ENCODE results near the gene DUS1L.
"Not testable (repeated sequence)": the region's sequence is repeated elsewhere in the genome, so short reads cannot be mapped to it uniquely, and the experiment has no call there.

Gene DUS1L

GRCh38 chr17:82039695-82040299, 25.8 kb downstream of the DUS1L start:
- no peak overlapping the region for H3K4me3 Mint-ChIP-seq
- peaks cover 9% of the 10 kb centered on the region for H3K4me1 Mint-ChIP-seq
- H3K36me3 Mint-ChIP-seq (ENCODE audit: insufficient read depth): peaks cover 2% of the 10 kb centered on the region
- no peaks in the 10 kb centered on the region for H3K9me3 Mint-ChIP-seq
- no peak overlapping the region for H3K27ac Mint-ChIP-seq (ENCODE audit: low read depth)
- H3K27me3 Mint-ChIP-seq: no peaks in the 10 kb centered on the region
- ATAC-seq (replicated peaks; ENCODE audit: extremely low read depth, poor library complexity, severe bottlenecking) (no peak), DNase-seq (ENCODE audit: low spot score in 2 of 2) (no peak)

- not testable (repeated sequence) for H3K27me3 Mint-ChIP-seq; H3K4me3 Mint-ChIP-seq; H3K36me3 Mint-ChIP-seq (ENCODE audit: insufficient read depth); H3K27ac Mint-ChIP-seq (ENCODE audit: low read depth); ATAC-seq (replicated peaks; ENCODE audit: extremely low read depth, poor library complexity, severe bottlenecking); DNase-seq (ENCODE audit: low spot score in 2 of 2); H3K4me1 Mint-ChIP-seq; H3K9me3 Mint-ChIP-seq
Measured at GRCh38 chr17:82038796-82039409, 26.7 kb downstream of the DUS1L start.

- no peak for ATAC-seq (replicated peaks; ENCODE audit: extremely low read depth, poor library complexity, severe bottlenecking)
- peak overlapping the region; percentile 75 for H3K27ac Mint-ChIP-seq (ENCODE audit: low read depth)
Measured at GRCh38 chr17:82037889-82038195, 27.8 kb downstream of the DUS1L start.

GRCh38 chr17:82037092-82037888, 28.3 kb downstream of the DUS1L start, which contains the start of gene DCXR:
Gene DCXR, minus strand, starts transcription at chr17:82037697. Its CDS starts 15 bp downstream, at chr17:82037682.
- no peaks in the 10 kb centered on the region for H3K36me3 Mint-ChIP-seq (ENCODE audit: insufficient read depth)
- DNase-seq (ENCODE audit: low spot score in 2 of 2) (peak; percentile 88), ATAC-seq (replicated peaks; ENCODE audit: extremely low read depth, poor library complexity, severe bottlenecking) (peak; percentile 92)
- no peaks in the 10 kb centered on the region for H3K27me3 Mint-ChIP-seq
- no peaks in the 10 kb centered on the region for H3K9me3 Mint-ChIP-seq
- H3K27ac Mint-ChIP-seq (ENCODE audit: low read depth): peak within 1 kb of the TSS; percentile 75
- H3K4me1 Mint-ChIP-seq: peaks cover 9% of the 10 kb centered on the region
- peak within 1 kb of the TSS; percentile 84 for H3K4me3 Mint-ChIP-seq

More at GRCh38 chr17:82037889-82038195, 27.8 kb downstream of the DUS1L start:
- no peak for DNase-seq (ENCODE audit: low spot score in 2 of 2)
- Mint-ChIP-seq H3K27me3 (no peaks in the 10 kb centered on the region), H3K4me3 (peak overlapping the region; percentile 84), H3K36me3 (ENCODE audit: insufficient read depth) (no peaks in the 10 kb centered on the region), H3K4me1 (peaks cover 9% of the 10 kb centered on the region), H3K9me3 (no peaks in the 10 kb centered on the region)

GRCh38 chr17:82036634-82037091, 28.9 kb downstream of the DUS1L start:
- H3K4me3 Mint-ChIP-seq: peak overlapping the region; percentile 84
- H3K36me3 Mint-ChIP-seq (ENCODE audit: insufficient read depth): no peaks in the 10 kb centered on the region
- ATAC-seq (replicated peaks; ENCODE audit: extremely low read depth, poor library complexity, severe bottlenecking) (no peak), DNase-seq (ENCODE audit: low spot score in 2 of 2) (no peak)
- no peaks in the 10 kb centered on the region for H3K9me3 Mint-ChIP-seq
- H3K4me1 Mint-ChIP-seq: peaks cover 9% of the 10 kb centered on the region
- H3K27ac Mint-ChIP-seq (ENCODE audit: low read depth): no peak overlapping the region
- H3K27me3 Mint-ChIP-seq: no peaks in the 10 kb centered on the region

GRCh38 chr17:82035956-82036633, 29.5 kb downstream of the DUS1L start:
- Mint-ChIP-seq H3K27me3 (no peaks in the 10 kb centered on the region), H3K36me3 (ENCODE audit: insufficient read depth) (no peaks in the 10 kb centered on the region), H3K27ac (ENCODE audit: low read depth) (peak overlapping the region; percentile 51), H3K4me3 (peak overlapping the region; percentile 84), H3K9me3 (no peaks in the 10 kb centered on the region), H3K4me1 (peaks cover 9% of the 10 kb centered on the region)
- DNase-seq (ENCODE audit: low spot score in 2 of 2): no peak
- ATAC-seq (replicated peaks; ENCODE audit: extremely low read depth, poor library complexity, severe bottlenecking): no peak

- ATAC-seq (replicated peaks; ENCODE audit: extremely low read depth, poor library complexity, severe bottlenecking): no peak
- peaks cover 2% of the 10 kb centered on the region for H3K36me3 Mint-ChIP-seq (ENCODE audit: insufficient read depth)
- no peaks in the 10 kb centered on the region for H3K9me3 Mint-ChIP-seq
- H3K27ac Mint-ChIP-seq (ENCODE audit: low read depth): no peak overlapping the region
- no peaks in the 10 kb centered on the region for H3K27me3 Mint-ChIP-seq
- peak overlapping the region; percentile 84 for H3K4me3 Mint-ChIP-seq
- peaks cover 12% of the 10 kb centered on the region for H3K4me1 Mint-ChIP-seq
- no peak for DNase-seq (ENCODE audit: low spot score in 2 of 2)
Measured at GRCh38 chr17:82035488-82035887, 30.1 kb downstream of the DUS1L start.

GRCh38 chr17:82034371-82035011, 31.1 kb downstream of the DUS1L start:
- H3K36me3 Mint-ChIP-seq (ENCODE audit: insufficient read depth): peaks cover 4% of the 10 kb centered on the region
- H3K27me3 Mint-ChIP-seq: no peaks in the 10 kb centered on the region
- no peak for DNase-seq (ENCODE audit: low spot score in 2 of 2)
- H3K27ac Mint-ChIP-seq (ENCODE audit: low read depth): no peak overlapping the region
- H3K9me3 Mint-ChIP-seq: no peaks in the 10 kb centered on the region
- ATAC-seq (replicated peaks; ENCODE audit: extremely low read depth, poor library complexity, severe bottlenecking): no peak
- peaks cover 18% of the 10 kb centered on the region for H3K4me1 Mint-ChIP-seq
- H3K4me3 Mint-ChIP-seq: no peak overlapping the region

GRCh38 chr17:82033359-82034085, 32.1 kb downstream of the DUS1L start:
- no peaks in the 10 kb centered on the region for H3K9me3 Mint-ChIP-seq
- ATAC-seq (replicated peaks; ENCODE audit: extremely low read depth, poor library complexity, severe bottlenecking): no peak
- H3K36me3 Mint-ChIP-seq (ENCODE audit: insufficient read depth): peaks cover 4% of the 10 kb centered on the region
- peaks cover 19% of the 10 kb centered on the region for H3K4me1 Mint-ChIP-seq
- no peak overlapping the region for H3K4me3 Mint-ChIP-seq
- no peaks in the 10 kb centered on the region for H3K27me3 Mint-ChIP-seq
- DNase-seq (ENCODE audit: low spot score in 2 of 2): no peak
- H3K27ac Mint-ChIP-seq (ENCODE audit: low read depth): no peak overlapping the region

- Mint-ChIP-seq H3K4me1 (peaks cover 17% of the 10 kb centered on the region), H3K27me3 (no peaks in the 10 kb centered on the region), H3K27ac (ENCODE audit: low read depth) (no peak overlapping the region), H3K36me3 (ENCODE audit: insufficient read depth) (peaks cover 4% of the 10 kb centered on the region), H3K9me3 (no peaks in the 10 kb centered on the region), H3K4me3 (peak overlapping the region; percentile 11)
- ATAC-seq (replicated peaks; ENCODE audit: extremely low read depth, poor library complexity, severe bottlenecking) (no peak), DNase-seq (ENCODE audit: low spot score in 2 of 2) (no peak)
Measured at GRCh38 chr17:82031885-82032627, 33.5 kb downstream of the DUS1L start.

GRCh38 chr17:82031303-82031884, 34.2 kb downstream of the DUS1L start, which contains the start of gene RAC3:
Gene RAC3, plus strand, starts transcription at chr17:82031678. Its CDS starts 84 bp downstream, at chr17:82031762.
- no peak for DNase-seq (ENCODE audit: low spot score in 2 of 2)
- no peak for ATAC-seq (replicated peaks; ENCODE audit: extremely low read depth, poor library complexity, severe bottlenecking)
- peaks cover 4% of the 10 kb centered on the region for H3K36me3 Mint-ChIP-seq (ENCODE audit: insufficient read depth)
- peak within 1 kb of the TSS; percentile 67 for H3K27ac Mint-ChIP-seq (ENCODE audit: low read depth)
- H3K9me3 Mint-ChIP-seq: no peaks in the 10 kb centered on the region
- H3K27me3 Mint-ChIP-seq: no peaks in the 10 kb centered on the region
- peak within 1 kb of the TSS; percentile 87 for H3K4me3 Mint-ChIP-seq
- peaks cover 17% of the 10 kb centered on the region for H3K4me1 Mint-ChIP-seq

Measured in central memory CD8-positive, alpha-beta T cell (primary cell).